SK-N-SH (cell line): ENCODE measurements around the gene CLIC6. TPM values are rescaled to one million over a fixed set of nuclear protein-coding genes. Genes with fewer than 3 reads are reported as not detected.

Source experiments
- CTCF ChIA-PET: fragments of 300-600, 350-600 bp; formaldehyde crosslinking; extraction: SDS; loops from one replicate; lab custom pipeline; 2021; lab: Yijun Ruan, JAX
- POLR2A ChIA-PET: fragments of 350-600 bp; sonication (Branson Sonifier 250); formaldehyde crosslinking; extraction: SDS; loops from one replicate; lab custom pipeline; 2020; ENCODE audit warnings: antibody characterized with exemption, inconsistent platforms; lab: Yijun Ruan, JAX
- DNase-seq: peaks from one replicate; pipeline ENCODE4 v3.0.0; 2012
- H2AFZ ChIP-seq: fragments of 200-600 bp; sonication (generic); 2 replicates; pipeline ENCODE4 v1.8.1; 2016; ENCODE audit warnings: antibody characterized with exemption, mild to moderate bottlenecking, low read depth
- H3F3A ChIP-seq: fragments of 200-600 bp; sonication (generic); replicated peaks from 2 replicates; pipeline ENCODE3; 2016; ENCODE audit warnings: antibody characterized with exemption, mild to moderate bottlenecking; ENCODE audit not compliant: insufficient read depth
- H3K27ac ChIP-seq, 2 experiments: fragments of 200-500 bp in 1 of 2; fragments of 200-600 bp in 1 of 2; sonication (Bioruptor generic) in 1 of 2; sonication (generic), shearing (Covaris generic) in 1 of 2; 2 replicates each; pipeline versions ENCODE4 v1.5.1 to v1.6.1; 2014 to 2016; ENCODE audit warnings: low read depth in 2 of 2, inconsistent platforms in 1 of 2, low read length in 1 of 2, mild to moderate bottlenecking in 1 of 2, mixed read lengths in 1 of 2
- H3K27me3 ChIP-seq: fragments of 200-600 bp; sonication (generic), shearing (Covaris generic); 2 replicates; pipeline ENCODE4 v1.6.1; 2016; ENCODE audit warnings: mixed run types; ENCODE audit not compliant: insufficient read depth
- H3K36me3 ChIP-seq, 2 experiments: fragments of 200-500 bp in 1 of 2; fragments of 200-600 bp in 1 of 2; sonication (Bioruptor generic) in 1 of 2; sonication (generic) in 1 of 2; replicated peaks in 1 of 2; 2 replicates each; pipeline versions ENCODE3 to v1.5.1; 2014 to 2016; ENCODE audit warnings: low read length in 1 of 2, mild to moderate bottlenecking in 1 of 2; ENCODE audit not compliant: insufficient read depth in 2 of 2, control insufficient read depth in 1 of 2
- H3K4me1 ChIP-seq, 2 experiments: fragments of 200-500 bp in 1 of 2; fragments of 200-600 bp in 1 of 2; sonication (Bioruptor generic) in 1 of 2; sonication (generic), shearing (Covaris generic) in 1 of 2; 2 replicates each; pipeline versions ENCODE4 v1.5.1 to v1.6.1; 2014 to 2016; ENCODE audit warnings: low read depth in 1 of 2, low read length in 1 of 2, mixed run types in 1 of 2; ENCODE audit not compliant: insufficient read depth in 2 of 2, control insufficient read depth in 1 of 2
- H3K4me2 ChIP-seq: fragments of 200-600 bp; sonication (generic), shearing (Covaris generic); 2 replicates; pipeline ENCODE4 v1.6.1; 2017; ENCODE audit warnings: mixed run types
- H3K4me3 ChIP-seq, 2 experiments: fragments of 200-500 bp in 1 of 2; fragments of 200-600 bp in 1 of 2; sonication (Bioruptor generic) in 1 of 2; sonication (generic), shearing (Covaris generic) in 1 of 2; 2 replicates each; pipeline versions ENCODE4 v1.5.1 to v1.8.1; 2014 to 2016; ENCODE audit warnings: low read depth in 2 of 2, inconsistent platforms in 1 of 2, low read length in 1 of 2, mild to moderate bottlenecking in 1 of 2, mixed read lengths in 1 of 2, moderate library complexity in 1 of 2
- H3K79me2 ChIP-seq: fragments of 200-600 bp; sonication (generic); 2 replicates; pipeline ENCODE4 v1.8.1; 2017; ENCODE audit warnings: mild to moderate bottlenecking; ENCODE audit not compliant: insufficient read depth
- H3K9ac ChIP-seq: fragments of 200-600 bp; sonication (generic); 2 replicates; pipeline ENCODE4 v1.6.1; 2017; ENCODE audit warnings: mixed run types
- H3K9me2 ChIP-seq: fragments of 200-600 bp; sonication (generic); 2 replicates; pipeline ENCODE4 v1.6.1; 2017; ENCODE audit warnings: mixed run types
- H3K9me3 ChIP-seq: fragments of 200-600 bp; sonication (generic); 2 replicates; pipeline ENCODE4 v1.6.1; 2017; ENCODE audit warnings: mixed run types, mild to moderate bottlenecking, moderate library complexity
- H4K20me1 ChIP-seq: fragments of 200-600 bp; sonication (generic); 2 replicates; pipeline ENCODE4 v1.6.1; 2017; ENCODE audit warnings: mild to moderate bottlenecking, mixed run types; ENCODE audit not compliant: insufficient read depth
- CTCF ChIP-seq: fragments of 200-600 bp; sonication (generic); IDR thresholded peaks from 2 replicates; pipeline ENCODE4 v1.6.1; 2017; ENCODE audit warnings: antibody characterized with exemption, mild to moderate bottlenecking, moderate library complexity
- GABPA ChIP-seq: IDR thresholded peaks from 2 replicates; pipeline ENCODE4 v1.4.0; 2012; ENCODE audit warnings: low read depth, mild to moderate bottlenecking
- IRF3 ChIP-seq: fragments of 150-350 bp; IDR thresholded peaks from 2 replicates; pipeline ENCODE4 v1.6.1; 2016; ENCODE audit warnings: mild to moderate bottlenecking, low read depth, low read length
- JUND ChIP-seq: IDR thresholded peaks from 2 replicates; pipeline ENCODE4 v1.4.0; 2012
- NRF1 ChIP-seq: IDR thresholded peaks from 2 replicates; pipeline ENCODE4 v1.6.1; 2012; ENCODE audit warnings: low read depth, mild to moderate bottlenecking, low read length
- POLR2AphosphoS5 ChIP-seq: IDR thresholded peaks from 2 replicates; pipeline ENCODE4 v1.6.1; 2012; ENCODE audit warnings: low read depth, low read length
- RAD21 ChIP-seq: IDR thresholded peaks from 2 replicates; pipeline ENCODE4 v1.6.1; 2012; ENCODE audit warnings: mild to moderate bottlenecking, low read length
- RCOR1 ChIP-seq: fragments of 150-350 bp; IDR thresholded peaks from 2 replicates; pipeline ENCODE4 v1.6.1; 2017; ENCODE audit warnings: antibody characterized with exemption, low read length
- REST ChIP-seq: IDR thresholded peaks from 2 replicates; pipeline ENCODE4 v1.6.1; 2012; ENCODE audit warnings: mild to moderate bottlenecking, low read depth, low read length, moderate library complexity
- RFX5 ChIP-seq: IDR thresholded peaks from 2 replicates; pipeline ENCODE4 v1.6.1; 2012; ENCODE audit warnings: mild to moderate bottlenecking, improper control_type of control experiment, low read length
- SMC3 ChIP-seq: IDR thresholded peaks from 2 replicates; pipeline ENCODE4 v1.6.1; 2012; ENCODE audit warnings: low read depth, low read length, improper control_type of control experiment
- TCF12 ChIP-seq: IDR thresholded peaks from 2 replicates; pipeline ENCODE4 v1.4.0; 2012
- YY1 ChIP-seq: IDR thresholded peaks from 2 replicates; pipeline ENCODE4 v1.4.0; 2012; ENCODE audit warnings: low read depth, mild to moderate bottlenecking
- ZBTB33 ChIP-seq: IDR thresholded peaks from 2 replicates; pipeline ENCODE4 v1.4.0; 2012; ENCODE audit warnings: low read depth, borderline replicate concordance
- WGBS: methylation state at CpG from one replicate; pipeline ENCODE4 v1.1.6; 2017; ENCODE audit warnings: low lambda C conversion rate; 5-methylcytosine and 5-hydroxymethylcytosine counted together
- polyA plus RNA-seq, 3 experiments: library from polyadenylated mRNA; depleted of rRNA; stranded (reverse); fragments of >200 nt; gene quantifications; 2 replicates each; pipeline ENCODE4 v1.2.3, GENCODE V29; 2012

The CLIC6 gene
- polyA plus RNA-seq, 1 of the 3 experiments (the other 2 are of a cell fraction) = 0.08 TPM

GRCh38 chr21:34679051-34679450 is 10.3 kb downstream of the CLIC6 start:
- Histone ChIP-seq H3K4me3 (no peak overlapping the region), H3K27ac (no peak overlapping the region), H3K4me2 (no peak overlapping the region), H3K9me3 (no peaks in the 10 kb centered on the region), H4K20me1 (no peaks in the 10 kb centered on the region), H3K4me1 (no peaks in the 10 kb centered on the region), H3K27me3 (no peaks in the 10 kb centered on the region), H3K36me3 (no peaks in the 10 kb centered on the region), H3K9ac (no peak overlapping the region), H2AFZ (no peak overlapping the region), H3F3A (no peaks in the 10 kb centered on the region), H3K9me2 (no peaks in the 10 kb centered on the region), H3K79me2 (no peaks in the 10 kb centered on the region)
- no peak for DNase-seq
- 11% methylated on average over 5 of the region's 5 CpGs for WGBS
- POLR2A ChIA-PET = no interaction called here
- TF ChIP-seq NRF1 = no peak
- no peak for TF ChIP-seq GABPA
- no peak for TF ChIP-seq POLR2AphosphoS5
- no peak for TF ChIP-seq ZBTB33
- TF ChIP-seq YY1 = no peak
- no peak for TF ChIP-seq SMC3
- no peak for TF ChIP-seq TCF12
- no peak for TF ChIP-seq RAD21
- TF ChIP-seq RFX5 = no peak
- no peak for TF ChIP-seq CTCF
- no peak for TF ChIP-seq JUND
- no peak for TF ChIP-seq REST
- no peak for TF ChIP-seq RCOR1
- TF ChIP-seq IRF3 = no peak
- CTCF ChIA-PET = interaction anchor here (1.5 kb wide), 1 partner anchor 9 kb away, joined by 5 read pairs; no protein-coding TSS in a partner anchor
